PFSK-1 (cell line): ENCODE data around the gene PTPRN2.

Experiments
- FOXP2 ChIP-seq: optimal IDR thresholded peaks from 2 replicates; pipeline ENCODE3; 2011; ENCODE audit warnings: borderline replicate concordance, control low read depth, inconsistent platforms; ENCODE audit not compliant: insufficient read depth; ENCODE audit errors: extremely low read length, extremely low read depth
- POLR2AphosphoS5 ChIP-seq: IDR thresholded peaks from 2 replicates; pipeline ENCODE4 v1.6.1; 2012; ENCODE audit warnings: low read depth, mild to moderate bottlenecking, control low read depth, low read length, moderate library complexity
- REST ChIP-seq, 2 experiments: IDR thresholded peaks; 2 replicates each; pipeline versions ENCODE4 v1.6.1 to v1.8.0; 2011 to 2012; ENCODE audit warnings: low read depth in 2 of 2, low read length in 2 of 2, control low read depth in 1 of 2, inconsistent platforms in 1 of 2, mild to moderate bottlenecking in 1 of 2, moderate library complexity in 1 of 2; ENCODE audit not compliant: insufficient read depth in 1 of 2
- SIN3A ChIP-seq: IDR thresholded peaks from 2 replicates; pipeline ENCODE4 v1.6.1; 2012; ENCODE audit warnings: mild to moderate bottlenecking, low read length, moderate library complexity, borderline replicate concordance; ENCODE audit not compliant: insufficient read depth
- TAF1 ChIP-seq: IDR thresholded peaks from 2 replicates; pipeline ENCODE4 v1.6.1; 2012; ENCODE audit warnings: low read length, control low read depth, borderline replicate concordance; ENCODE audit not compliant: insufficient read depth

The PTPRN2 gene

GRCh38 chr7:158008267-158008666, 579.4 kb downstream of the PTPRN2 start:
- TF ChIP-seq REST (IDR thresholded peaks at IDR 0.05; ENCODE audit: insufficient read depth in 1 of 2, low read depth in 2 of 2, low read length in 2 of 2): no peak
- no peak for TF ChIP-seq FOXP2
- no peak for TF ChIP-seq TAF1
- no peak for TF ChIP-seq POLR2AphosphoS5
- no peak for TF ChIP-seq SIN3A

GRCh38 chr7:158007697-158008257, 579.8 kb downstream of the PTPRN2 start:
- TF ChIP-seq REST (IDR thresholded peaks at IDR 0.05; ENCODE audit: insufficient read depth in 1 of 2, low read depth in 2 of 2, low read length in 2 of 2): no peak
- no peak for TF ChIP-seq POLR2AphosphoS5
- no peak for TF ChIP-seq FOXP2
- no peak for TF ChIP-seq TAF1
- TF ChIP-seq SIN3A: no peak

GRCh38 chr7:158006841-158007696, 580.6 kb downstream of the PTPRN2 start:
- TF ChIP-seq SIN3A: no peak
- TF ChIP-seq FOXP2: no peak
- TF ChIP-seq POLR2AphosphoS5: no peak
- TF ChIP-seq REST (IDR thresholded peaks at IDR 0.05; ENCODE audit: insufficient read depth in 1 of 2, low read depth in 2 of 2, low read length in 2 of 2): no peak
- no peak for TF ChIP-seq TAF1

- no peak for TF ChIP-seq REST (IDR thresholded peaks at IDR 0.05; ENCODE audit: insufficient read depth in 1 of 2, low read depth in 2 of 2, low read length in 2 of 2)
- TF ChIP-seq SIN3A: no peak
- TF ChIP-seq POLR2AphosphoS5: no peak
- TF ChIP-seq TAF1: no peak
- TF ChIP-seq FOXP2: no peak
Measured at GRCh38 chr7:158005531-158005930, 582.1 kb downstream of the PTPRN2 start.
